Trophoblast cell (in vitro differentiated cells and primary cell): ENCODE results near the gene RASA1. TPM values are rescaled to one million over a fixed set of nuclear protein-coding genes. Genes with fewer than 3 reads are reported as not detected.

Source experiments
- DNase-seq, 2 donors: peaks; one replicate each; pipeline ENCODE4 v3.0.0-alpha.2; 2016
- H2AFZ ChIP-seq: 2 replicates; pipeline ENCODE4 v1.6.1; 2013; ENCODE audit warnings: low read length, moderate library complexity, mild to moderate bottlenecking; ENCODE audit not compliant: insufficient read depth, poor library complexity
- H2AK5ac ChIP-seq: 2 replicates; pipeline ENCODE4 v1.6.1; 2013; ENCODE audit warnings: mild to moderate bottlenecking, low read length
- H2BK120ac ChIP-seq: 2 replicates; pipeline ENCODE4 v1.6.1; 2013; ENCODE audit warnings: low read length, mild to moderate bottlenecking, moderate library complexity; ENCODE audit not compliant: insufficient read depth, poor library complexity
- H2BK12ac ChIP-seq: 2 replicates; pipeline ENCODE4 v1.6.1; 2013; ENCODE audit warnings: mild to moderate bottlenecking, low read length, moderate library complexity
- H2BK5ac ChIP-seq: 2 replicates; pipeline ENCODE4 v1.6.1; 2013; ENCODE audit warnings: low read length, low read depth, moderate library complexity, mild to moderate bottlenecking; ENCODE audit not compliant: poor library complexity
- H3K14ac ChIP-seq: 2 replicates; pipeline ENCODE4 v1.6.1; 2013; ENCODE audit warnings: mild to moderate bottlenecking, low read length
- H3K18ac ChIP-seq: 2 replicates; pipeline ENCODE4 v1.6.1; 2013; ENCODE audit warnings: mild to moderate bottlenecking, low read length
- H3K23ac ChIP-seq: 2 replicates; pipeline ENCODE4 v1.6.1; 2013; ENCODE audit warnings: low read length
- H3K27ac ChIP-seq: 2 replicates; pipeline ENCODE4 v1.5.1; 2013; ENCODE audit warnings: low read depth, mild to moderate bottlenecking, inconsistent platforms, low read length, moderate library complexity
- H3K27me3 ChIP-seq: 2 replicates; pipeline ENCODE4 v1.6.1; 2013; ENCODE audit warnings: inconsistent platforms, mild to moderate bottlenecking, low read length, moderate library complexity; ENCODE audit not compliant: insufficient read depth
- H3K36me3 ChIP-seq, 2 experiments: 1 replicate in 1 of 2; 2 replicates in 1 of 2; pipeline ENCODE4 v1.6.1; 2013; ENCODE audit warnings: low read length in 2 of 2, mild to moderate bottlenecking in 2 of 2, moderate library complexity in 1 of 2; ENCODE audit not compliant: insufficient read depth in 2 of 2, control insufficient read depth in 1 of 2
- H3K4ac ChIP-seq: 2 replicates; pipeline ENCODE4 v1.6.1; 2013; ENCODE audit warnings: low read depth, mild to moderate bottlenecking, low read length, moderate library complexity
- H3K4me1 ChIP-seq, 2 experiments: 1 replicate in 1 of 2; 2 replicates in 1 of 2; pipeline ENCODE4 v1.6.1; 2013; ENCODE audit warnings: low read length in 2 of 2, mild to moderate bottlenecking in 2 of 2, moderate library complexity in 1 of 2; ENCODE audit not compliant: insufficient read depth in 2 of 2, control insufficient read depth in 1 of 2
- H3K4me2 ChIP-seq: 2 replicates; pipeline ENCODE4 v1.6.1; 2013; ENCODE audit warnings: inconsistent platforms, mild to moderate bottlenecking, low read length, moderate library complexity
- H3K4me3 ChIP-seq: 2 replicates; pipeline ENCODE4 v1.5.1; 2013; ENCODE audit warnings: mild to moderate bottlenecking, low read depth, low read length, inconsistent platforms
- H3K79me1 ChIP-seq: one replicate; pipeline ENCODE4 v1.6.1; 2013; ENCODE audit warnings: low read length
- H3K79me2 ChIP-seq: 2 replicates; pipeline ENCODE4 v1.6.1; 2013; ENCODE audit warnings: low read length, mild to moderate bottlenecking; ENCODE audit not compliant: control insufficient read depth, insufficient read depth, poor library complexity
- H3K9ac ChIP-seq: 2 replicates; pipeline ENCODE4 v1.6.1; 2013; ENCODE audit warnings: mild to moderate bottlenecking, low read length
- H3K9me3 ChIP-seq: 2 replicates; pipeline ENCODE4 v1.6.1; 2013; ENCODE audit warnings: low read depth, mild to moderate bottlenecking, control low read depth, inconsistent platforms, low read length; ENCODE audit not compliant: insufficient read depth
- H4K12ac ChIP-seq: 2 replicates; pipeline ENCODE4 v1.6.1; 2013; ENCODE audit warnings: low read depth, mild to moderate bottlenecking, low read length, moderate library complexity
- H4K8ac ChIP-seq: 2 replicates; pipeline ENCODE4 v1.6.1; 2013; ENCODE audit warnings: low read depth, mild to moderate bottlenecking, low read length, moderate library complexity
- H4K91ac ChIP-seq: one replicate; pipeline ENCODE4 v1.6.1; 2013; ENCODE audit warnings: low read depth, mild to moderate bottlenecking, low read length, moderate library complexity
- WGBS: extraction: QIAGEN DNeasy Blood & Tissue Kit; methylation state at CpG from one replicate; pipeline ENCODE4 v1.1.7; 2013; ENCODE audit warnings: missing lambda C conversion rate; ENCODE audit not compliant: insufficient read length, insufficient coverage; ENCODE audit errors: extremely low coverage; 5-methylcytosine and 5-hydroxymethylcytosine counted together
- polyA plus RNA-seq: library from polyadenylated mRNA; stranded (reverse); fragments of 200-250 nt; gene quantifications from 2 replicates; pipeline ENCODE4 v1.2.3, GENCODE V29; 2013

The RASA1 gene
- 124 and 129 TPM in 2 replicates for polyA plus RNA-seq

- Histone ChIP-seq H4K91ac (peak within 1 kb of the TSS; percentile 82), H2BK120ac (peak within 1 kb of the TSS; percentile 87), H3K9ac (peak within 1 kb of the TSS; percentile 99), H3K4me3 (peak within 1 kb of the TSS; percentile 98), H3K4me2 (peak within 1 kb of the TSS; percentile 89), H2AFZ (peak within 1 kb of the TSS; percentile 91), H2AK5ac (peak within 1 kb of the TSS; percentile 40), H3K4ac (peak within 1 kb of the TSS; percentile 75), H4K12ac (peak within 1 kb of the TSS; percentile 79), H3K23ac (peak within 1 kb of the TSS; percentile 99), H3K79me2 (peaks cover 16% of the 10 kb centered on the region), H3K27me3 (no peaks in the 10 kb centered on the region), H3K18ac (peak within 1 kb of the TSS; percentile 92), H3K4me1 (no peaks in the 10 kb centered on the region), H4K8ac (peak within 1 kb of the TSS; percentile 95), H3K79me1 (peaks cover 12% of the 10 kb centered on the region), H2BK5ac (peak within 1 kb of the TSS; percentile 91), H3K27ac (peak within 1 kb of the TSS; percentile 97), H3K9me3 (peaks cover 3% of the 10 kb centered on the region), H3K14ac (peak within 1 kb of the TSS; percentile 91), H2BK12ac (peak within 1 kb of the TSS; percentile 10), H3K36me3 (peaks cover 0 to 7% of the 10 kb centered on the region in 2 experiments)
- peak; percentile 90 to 91 for DNase-seq
- no CpG with 5 or more reads among the region's 46 CpGs for WGBS
Measured at GRCh38 chr5:87267574-87268125, at the start of gene RASA1. Gene RASA1 (plus strand): TSS chr5:87267883. CDS start chr5:87268452, 569 bp downstream.

- no peak overlapping the region for H2BK12ac ChIP-seq
- H4K91ac ChIP-seq, result no peak overlapping the region
- H3K27me3 ChIP-seq, result no peaks in the 10 kb centered on the region
- no peaks in the 10 kb centered on the region for H3K79me2 ChIP-seq
- no peaks in the 10 kb centered on the region for H3K36me3 ChIP-seq
- no peak overlapping the region for H3K23ac ChIP-seq
- H2BK120ac ChIP-seq, result no peak overlapping the region
- H3K18ac ChIP-seq, result no peak overlapping the region
- H2AK5ac ChIP-seq, result no peak overlapping the region
- no peak overlapping the region for H3K14ac ChIP-seq
- H2BK5ac ChIP-seq, result no peak overlapping the region
- no peak overlapping the region for H4K12ac ChIP-seq
- no peak overlapping the region for H3K4ac ChIP-seq
- H3K79me1 ChIP-seq, result peaks cover 5% of the 10 kb centered on the region
- H3K4me2 ChIP-seq, result no peak overlapping the region
- H3K4me3 ChIP-seq, result no peak overlapping the region
- DNase-seq, result peak; percentile 8 to 85
- no peak overlapping the region for H3K9ac ChIP-seq
- H3K4me1 ChIP-seq, result peaks cover 0 to 4% of the 10 kb centered on the region in 2 experiments
- no peak overlapping the region for H2AFZ ChIP-seq
- peak overlapping the region; percentile 38 for H3K27ac ChIP-seq
- WGBS, result 100% methylated on average over 1 of the region's 2 CpGs
- no peak overlapping the region for H4K8ac ChIP-seq
- no peaks in the 10 kb centered on the region for H3K9me3 ChIP-seq
Measured at GRCh38 chr5:87229780-87230179, 37.9 kb upstream of the RASA1 start.

DNA sequence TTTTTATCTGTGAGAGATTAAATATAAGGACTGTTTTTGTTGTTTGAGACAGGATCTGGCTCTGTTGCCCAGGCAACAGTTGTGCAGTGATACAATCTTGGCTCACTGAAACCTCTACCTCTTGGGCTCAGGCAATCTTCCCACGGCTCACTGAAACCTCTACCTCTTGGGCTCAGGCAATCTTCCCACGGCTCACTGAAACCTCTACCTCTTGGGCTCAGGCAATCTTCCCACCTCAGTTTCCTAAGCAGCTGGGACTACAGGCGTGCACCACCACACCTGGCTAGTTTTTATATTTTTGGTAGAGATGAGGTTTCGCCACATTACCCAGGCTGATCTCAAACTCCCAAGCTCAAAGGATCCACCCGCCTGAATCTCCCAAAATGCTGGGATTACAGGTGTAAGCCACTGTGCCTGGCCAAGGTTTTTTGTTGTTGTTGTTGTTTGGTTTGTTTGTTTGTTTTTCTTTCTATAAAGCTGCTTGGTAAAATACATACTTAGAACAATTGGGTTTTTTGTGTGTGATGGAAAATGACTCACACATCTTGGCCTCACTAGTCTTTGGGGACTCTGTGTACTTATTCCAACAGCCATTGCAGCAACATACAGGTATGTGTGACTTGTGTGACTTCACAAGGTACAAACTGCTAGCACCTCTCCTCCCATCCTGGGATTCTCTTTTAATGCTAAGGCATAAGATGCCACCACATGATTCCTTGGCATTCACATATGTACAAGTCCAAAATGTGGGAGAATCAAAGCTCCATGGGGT lies 36.5 kb upstream of the RASA1 start:
- Histone ChIP-seq H3K27me3 (no peaks in the 10 kb centered on the region), H3K9me3 (no peaks in the 10 kb centered on the region), H4K12ac (no peak overlapping the region), H4K91ac (peak overlapping the region; percentile 47), H3K79me2 (no peaks in the 10 kb centered on the region), H3K4me1 (peaks cover 0 to 4% of the 10 kb centered on the region in 2 experiments), H3K36me3 (no peaks in the 10 kb centered on the region), H2AK5ac (no peak overlapping the region), H3K27ac (no peak overlapping the region), H3K4me3 (no peak overlapping the region), H2AFZ (no peak overlapping the region), H4K8ac (peak overlapping the region; percentile 70), H2BK5ac (peak overlapping the region; percentile 76), H2BK120ac (peak overlapping the region; percentile 83), H3K4ac (no peak overlapping the region), H3K18ac (no peak overlapping the region), H2BK12ac (peak overlapping the region; percentile 92), H3K14ac (peak overlapping the region; percentile 51), H3K4me2 (no peak overlapping the region), H3K9ac (no peak overlapping the region), H3K23ac (no peak overlapping the region), H3K79me1 (peaks cover 5% of the 10 kb centered on the region)
- no CpG with 5 or more reads among the region's 5 CpGs for WGBS
- peak; percentile 12 to 50 for DNase-seq

- Histone ChIP-seq H4K91ac (no peak overlapping the region), H3K79me2 (no peaks in the 10 kb centered on the region), H3K14ac (no peak overlapping the region), H3K27me3 (no peaks in the 10 kb centered on the region), H3K79me1 (peaks cover 5% of the 10 kb centered on the region), H4K8ac (no peak overlapping the region), H3K4me2 (no peak overlapping the region), H3K18ac (no peak overlapping the region), H3K9ac (no peak overlapping the region), H3K23ac (no peak overlapping the region), H3K4me1 (peaks cover 0 to 4% of the 10 kb centered on the region in 2 experiments), H2BK120ac (no peak overlapping the region), H3K4me3 (no peak overlapping the region), H2AFZ (no peak overlapping the region), H3K9me3 (no peaks in the 10 kb centered on the region), H3K4ac (no peak overlapping the region), H2BK5ac (no peak overlapping the region), H4K12ac (no peak overlapping the region), H3K27ac (no peak overlapping the region), H3K36me3 (no peaks in the 10 kb centered on the region), H2AK5ac (no peak overlapping the region), H2BK12ac (no peak overlapping the region)
- no CpG with 5 or more reads among the region's 2 CpGs for WGBS
- DNase-seq, result no peak
Measured at GRCh38 chr5:87233143-87233542, 34.5 kb upstream of the RASA1 start.
